ENCODE measurements around the gene EPHB6.

EPHB6 gene

GRCh38 chr7:142835487-142835886 lies 19.4 kb upstream of the EPHB6 start:
- DNase-seq (ENCODE audit: low spot score): peak; percentile 41

DNA sequence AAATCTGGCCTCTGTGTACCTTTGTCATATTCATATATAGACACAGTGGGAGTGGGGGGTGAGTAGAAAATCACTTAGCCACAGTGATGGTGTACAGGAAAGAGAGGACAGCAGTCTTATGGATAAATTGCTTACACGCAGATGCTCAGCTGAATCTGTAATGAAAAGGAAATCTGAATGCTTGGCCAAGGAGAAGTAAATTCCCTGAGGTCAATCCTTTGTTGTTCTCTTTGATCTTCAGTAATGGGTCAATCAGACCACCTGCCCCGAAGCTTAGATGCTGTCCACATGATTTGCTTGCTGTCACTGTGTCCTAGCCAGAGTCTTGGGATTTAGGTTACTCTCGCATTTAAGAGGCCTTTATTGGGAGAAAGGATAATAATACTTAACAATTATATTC lies 18.4 kb upstream of the EPHB6 start:
- DNase-seq (ENCODE audit: low spot score): no peak

DNA sequence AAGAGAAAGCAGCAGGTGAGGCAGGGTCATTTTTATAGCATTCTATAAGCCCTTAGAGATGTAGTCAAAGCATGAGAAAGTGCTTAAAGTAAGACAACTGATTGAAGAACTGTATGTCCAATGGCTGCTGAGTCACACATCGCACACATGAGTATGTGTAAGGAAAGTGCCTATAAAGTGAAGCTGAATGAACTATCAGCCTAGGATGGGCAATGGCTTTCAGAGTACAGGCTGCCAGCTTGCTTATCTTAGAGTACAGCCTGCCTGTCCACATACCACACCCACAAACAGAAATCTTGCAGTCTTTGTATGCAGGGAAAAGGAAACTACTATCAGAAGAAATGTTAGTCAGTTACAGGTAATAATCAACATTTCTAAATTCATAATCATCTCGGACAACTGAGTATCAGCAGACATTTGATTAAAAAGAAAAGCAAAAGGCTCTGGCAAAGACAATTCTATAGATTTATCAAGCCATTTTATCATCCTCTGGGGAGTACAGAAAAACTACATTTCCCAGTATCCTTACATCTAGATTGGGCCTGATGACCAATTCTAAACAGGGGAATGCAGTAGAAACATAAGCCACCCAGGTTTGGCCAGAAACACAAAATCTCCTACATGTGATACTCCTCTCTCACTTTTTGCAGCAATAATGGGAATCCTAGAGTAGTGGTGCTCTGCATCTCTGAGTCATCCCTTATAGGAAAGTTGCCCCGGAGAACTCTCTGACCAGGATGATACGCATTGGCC lies 16.2 kb upstream of the EPHB6 start:
- DNase-seq (ENCODE audit: low spot score): peak; percentile 94

DNA sequence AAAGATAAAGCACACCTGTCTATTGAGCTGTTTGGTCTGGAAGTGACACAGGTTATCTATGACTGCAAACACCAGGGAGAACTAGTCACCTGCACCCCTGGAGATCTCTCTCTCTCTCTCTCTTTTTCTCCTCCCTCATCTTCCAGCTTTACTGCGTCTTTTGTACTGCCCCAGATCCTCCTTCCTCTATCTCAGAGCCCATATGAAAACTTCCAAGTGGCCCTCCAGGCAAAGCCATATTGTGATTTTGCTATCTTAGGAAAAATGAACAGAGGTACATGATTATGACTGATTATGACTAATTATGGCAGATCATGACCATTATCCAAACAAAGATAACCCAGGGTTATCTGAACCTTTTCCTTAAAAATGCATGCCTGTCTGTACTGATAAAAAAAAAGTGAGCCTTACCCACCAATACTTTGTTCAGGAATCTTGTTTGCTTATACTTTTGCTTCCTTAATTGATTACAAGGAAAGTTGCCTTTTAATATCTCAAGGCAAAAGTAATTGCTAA lies 12.6 kb upstream of the EPHB6 start:
- no peak for DNase-seq (ENCODE audit: low spot score)

- DNase-seq (ENCODE audit: low spot score): no peak
These were observed 7.5 kb upstream of the EPHB6 start for GRCh38 chr7:142847353-142847752.

GRCh38 chr7:142851269-142851668 lies 3.6 kb upstream of the EPHB6 start:
- no peak for DNase-seq (ENCODE audit: low spot score)

GRCh38 chr7:142851919-142852318 lies 3.0 kb upstream of the EPHB6 start:
- no peak for DNase-seq (ENCODE audit: low spot score)

DNA sequence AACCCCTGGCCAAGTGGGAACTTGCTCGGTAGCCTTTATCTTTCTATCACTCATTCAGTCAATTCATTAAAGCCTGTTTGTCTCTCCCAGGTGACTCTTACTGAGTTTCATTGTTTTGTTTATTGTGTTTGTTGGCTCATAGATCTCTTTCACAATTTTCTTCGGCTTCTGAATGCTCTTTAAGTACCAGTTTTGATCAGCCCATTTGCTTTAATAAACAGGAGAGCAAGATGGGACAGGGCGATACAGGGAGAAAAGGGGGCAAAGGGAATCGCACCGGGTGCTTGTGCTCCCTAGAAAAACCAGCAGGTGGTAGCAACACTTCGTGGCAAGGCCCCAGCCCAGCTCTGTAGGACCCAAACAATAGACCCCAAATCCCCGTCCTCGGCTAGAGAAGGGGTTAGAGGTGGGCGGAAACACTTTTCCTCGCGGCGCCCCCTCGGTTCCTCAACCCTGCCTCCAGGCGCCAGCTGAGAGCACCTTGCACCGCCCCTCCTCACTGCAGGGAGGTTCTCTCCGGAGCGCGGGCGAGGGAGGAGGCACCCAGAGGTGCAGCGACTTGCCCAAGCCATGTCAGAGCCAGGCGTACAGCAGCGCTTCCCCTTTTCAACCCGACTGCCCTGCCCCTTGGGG lies 1.0 kb upstream of the EPHB6 start:
- peak; percentile 79 for DNase-seq (ENCODE audit: low spot score)

DNA sequence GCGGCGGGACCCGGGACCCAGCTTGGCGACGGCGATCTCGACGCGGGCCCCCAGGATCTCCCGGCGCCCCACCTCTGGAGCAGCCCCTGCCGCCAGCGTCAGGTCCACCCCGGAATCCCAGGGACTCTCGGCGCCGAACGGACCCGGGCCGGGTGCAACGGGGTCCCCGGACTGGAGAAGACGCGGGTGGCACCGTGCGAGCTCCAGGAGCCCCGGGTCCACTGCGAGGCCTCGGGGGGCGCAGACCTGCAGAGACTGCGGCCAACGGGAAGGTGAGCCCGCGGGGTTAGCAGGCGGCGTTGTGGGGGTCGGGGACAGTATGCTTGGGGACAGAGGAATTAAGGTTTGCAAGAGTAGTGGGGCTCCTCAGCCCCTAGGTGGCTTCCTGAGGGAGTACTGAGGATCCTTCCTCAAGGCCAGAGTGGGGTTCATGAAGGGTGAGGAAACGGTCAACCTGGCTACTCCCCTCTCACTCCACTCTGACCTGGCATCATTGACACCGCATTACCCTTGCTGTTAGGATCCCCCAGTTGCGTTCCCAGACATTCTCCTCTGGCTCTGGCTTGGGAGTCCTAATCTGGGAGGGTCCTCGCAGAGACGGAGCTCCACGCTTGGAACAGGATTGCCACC lies 353 bp downstream of the EPHB6 start:
- DNase-seq (ENCODE audit: low spot score): no peak

- no peak for DNase-seq (ENCODE audit: low spot score)
These were observed 1.1 kb downstream of the EPHB6 start for GRCh38 chr7:142855756-142856564.

DNA sequence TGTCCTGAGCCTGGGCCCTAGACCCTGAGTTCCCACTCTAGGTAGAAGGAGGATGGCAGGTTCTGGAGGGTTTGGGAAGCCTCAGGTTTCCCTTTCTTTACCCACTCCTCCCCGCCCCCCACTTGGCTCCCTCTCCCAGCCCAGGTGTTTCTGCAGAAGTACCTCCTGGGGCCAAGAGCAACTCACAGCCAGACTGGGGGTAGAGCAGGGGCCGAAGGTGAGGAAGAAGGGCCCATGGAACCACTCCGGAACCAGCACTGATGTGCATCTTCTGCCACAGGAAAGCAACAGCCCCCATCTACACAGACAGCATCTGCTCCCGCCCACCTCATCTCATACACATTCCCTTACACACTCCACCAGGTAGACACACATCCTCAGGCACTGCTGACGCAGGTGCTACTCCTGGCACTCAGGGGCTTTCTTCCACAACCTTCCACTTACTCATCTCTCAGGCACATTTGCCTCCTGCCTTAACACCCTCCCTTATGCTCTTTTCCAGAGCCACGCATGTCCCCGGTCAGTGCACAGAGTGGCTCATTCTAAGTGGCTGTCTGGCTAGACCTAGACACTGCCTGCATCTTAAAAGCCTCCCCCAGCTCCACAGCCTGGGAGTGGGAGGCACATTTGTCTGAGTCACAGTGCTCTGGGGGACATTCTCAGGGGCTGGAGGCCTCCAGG lies 1.8 kb downstream of the EPHB6 start:
- no peak for DNase-seq (ENCODE audit: low spot score)

- DNase-seq (ENCODE audit: low spot score): no peak
These were observed 2.7 kb downstream of the EPHB6 start for GRCh38 chr7:142857625-142858024.

DNA sequence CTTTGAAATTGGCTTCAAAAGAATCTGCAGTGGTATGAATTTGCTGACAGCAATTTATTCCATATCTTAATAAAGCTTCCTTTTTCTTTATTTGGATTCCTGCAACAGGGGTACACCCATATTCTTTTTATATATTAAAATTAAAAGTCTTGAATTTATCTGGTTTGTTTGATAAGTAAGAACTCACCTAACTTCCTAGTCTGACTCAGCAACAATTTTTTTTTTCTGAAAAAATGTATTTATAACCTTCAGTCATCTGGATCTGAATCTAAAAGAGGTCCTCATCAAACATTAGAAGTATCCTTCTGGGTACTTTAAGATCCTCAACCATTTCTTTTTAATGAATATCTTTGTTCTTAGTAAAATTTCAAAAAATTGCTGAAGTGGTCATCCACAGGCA lies 4.5 kb downstream of the EPHB6 start:
- DNase-seq (ENCODE audit: low spot score): no peak

DNA sequence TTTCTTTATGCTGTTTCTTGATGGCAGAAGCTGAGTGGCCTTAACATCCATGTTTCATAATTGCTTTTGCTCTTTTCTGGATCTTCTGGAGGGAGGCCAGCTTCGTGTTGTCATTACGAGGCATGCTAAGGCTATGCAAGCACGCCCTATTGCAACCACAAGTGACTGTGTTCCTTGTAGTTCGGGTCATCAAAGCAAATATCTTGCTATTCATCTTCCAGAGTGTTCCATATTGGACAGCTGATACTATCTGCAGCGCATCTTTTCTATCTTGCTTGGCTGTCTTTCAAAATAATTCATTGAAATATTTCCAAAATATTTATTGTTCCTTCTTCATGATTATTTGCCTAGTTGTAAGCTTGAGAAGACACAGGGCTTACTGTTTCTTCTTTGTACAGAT lies 5.0 kb downstream of the EPHB6 start:
- DNase-seq (ENCODE audit: low spot score): no peak

GRCh38 chr7:142860968-142861367 lies 6.1 kb downstream of the EPHB6 start:
- DNase-seq (ENCODE audit: low spot score): no peak

DNA sequence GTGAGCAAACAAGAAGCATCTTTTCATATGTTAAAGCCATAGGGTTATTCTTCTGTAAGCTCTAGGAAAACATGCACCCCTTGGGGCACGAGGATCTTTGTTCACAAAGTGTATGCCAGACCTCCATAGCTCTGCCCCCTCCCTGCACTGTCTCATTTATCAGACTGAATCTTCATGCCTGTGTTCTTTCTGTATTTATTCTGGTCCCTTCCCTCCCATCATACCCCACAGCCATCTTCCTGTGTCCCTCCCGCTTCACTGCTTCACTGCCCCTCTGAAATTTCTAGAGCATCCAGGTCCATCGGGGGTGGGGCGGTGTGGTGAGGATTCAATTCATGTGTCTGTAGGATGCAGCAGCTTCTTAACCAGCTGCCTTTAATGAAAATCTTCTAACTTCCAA lies 7.5 kb downstream of the EPHB6 start:
- no peak for DNase-seq (ENCODE audit: low spot score)

- no peak for DNase-seq (ENCODE audit: low spot score)
These were observed 8.0 kb downstream of the EPHB6 start for GRCh38 chr7:142862786-142863400.

DNA sequence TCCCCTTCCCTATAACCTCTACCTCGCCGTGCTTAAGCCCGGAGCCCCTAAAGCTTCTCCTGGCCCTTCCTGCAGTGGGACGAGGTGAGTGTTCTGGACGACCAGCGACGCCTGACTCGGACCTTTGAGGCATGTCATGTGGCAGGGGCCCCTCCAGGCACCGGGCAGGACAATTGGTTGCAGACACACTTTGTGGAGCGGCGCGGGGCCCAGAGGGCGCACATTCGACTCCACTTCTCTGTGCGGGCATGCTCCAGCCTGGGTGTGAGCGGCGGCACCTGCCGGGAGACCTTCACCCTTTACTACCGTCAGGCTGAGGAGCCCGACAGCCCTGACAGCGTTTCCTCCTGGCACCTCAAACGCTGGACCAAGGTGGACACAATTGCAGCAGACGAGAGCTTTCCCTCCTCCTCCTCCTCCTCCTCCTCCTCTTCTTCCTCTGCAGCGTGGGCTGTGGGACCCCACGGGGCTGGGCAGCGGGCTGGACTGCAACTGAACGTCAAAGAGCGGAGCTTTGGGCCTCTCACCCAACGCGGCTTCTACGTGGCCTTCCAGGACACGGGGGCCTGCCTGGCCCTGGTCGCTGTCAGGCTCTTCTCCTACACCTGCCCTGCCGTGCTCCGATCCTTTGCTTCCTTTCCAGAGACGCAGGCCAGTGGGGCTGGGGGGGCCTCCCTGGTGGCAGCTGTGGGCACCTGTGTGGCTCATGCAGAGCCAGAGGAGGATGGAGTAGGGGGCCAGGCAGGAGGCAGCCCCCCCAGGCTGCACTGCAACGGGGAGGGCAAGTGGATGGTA lies 9.2 kb downstream of the EPHB6 start:
- no peak for DNase-seq (ENCODE audit: low spot score)

- DNase-seq (ENCODE audit: low spot score): no peak
These were observed 10.3 kb downstream of the EPHB6 start for GRCh38 chr7:142864980-142865747.

GRCh38 chr7:142865766-142866165 lies 10.9 kb downstream of the EPHB6 start:
- DNase-seq (ENCODE audit: low spot score): no peak

Data from hematopoietic multipotent progenitor cell treated with erythropoietin and hydrocortisone succinate and interleukin-3 and kit ligand, for 15 days (in vitro differentiated cells).